Lung (tissue), 12 donors: ENCODE results near the gene NTN1. TPM values are rescaled to one million over a fixed set of nuclear protein-coding genes. Genes with fewer than 3 reads are reported as not detected.

Experiments
- ATAC-seq: fragments of 200-7000 bp; cut with Tn5 transposase; one replicate; pipeline ENCODE4 v1.9.1; 2020; ENCODE audit warnings: moderate number of reproducible peaks; ENCODE audit not compliant: insufficient read depth, low FRiP score
- DNase-seq, 3 donors: peaks; one replicate each; pipeline ENCODE4 v3.0.0-alpha.2; 2013 to 2017
- H3K27ac ChIP-seq, 2 donors: one replicate each; pipeline ENCODE4 v1.5.1; 2013; ENCODE audit warnings: mild to moderate bottlenecking in 2 of 2, moderate library complexity in 2 of 2, control low read depth in 1 of 2, inconsistent platforms in 1 of 2, low read depth in 1 of 2, low read length in 1 of 2
- H3K27me3 ChIP-seq, 3 donors: one replicate each; pipeline ENCODE4 v1.5.1; 2013; ENCODE audit warnings: low read length in 2 of 3; ENCODE audit not compliant: control insufficient read depth in 3 of 3, insufficient read depth in 3 of 3
- H3K36me3 ChIP-seq, 4 donors: one replicate each; pipeline ENCODE4 v1.5.1; 2013; ENCODE audit warnings: low read length in 4 of 4, mild to moderate bottlenecking in 1 of 4, moderate library complexity in 1 of 4; ENCODE audit not compliant: control insufficient read depth in 4 of 4, insufficient read depth in 4 of 4
- H3K4me1 ChIP-seq, 5 donors: one replicate each; pipeline ENCODE4 v1.5.1; 2013; ENCODE audit warnings: low read length in 5 of 5, mild to moderate bottlenecking in 2 of 5, moderate library complexity in 1 of 5; ENCODE audit not compliant: control insufficient read depth in 5 of 5, insufficient read depth in 5 of 5
- H3K4me3 ChIP-seq: one replicate; pipeline ENCODE4 v1.5.1; 2013; ENCODE audit warnings: mild to moderate bottlenecking, control low read depth, moderate library complexity
- H3K9ac ChIP-seq, 2 donors: one replicate each; pipeline ENCODE4 v1.5.1; 2013; ENCODE audit warnings: low read length in 2 of 2, control low read depth in 1 of 2; ENCODE audit not compliant: insufficient read depth in 1 of 2
- H3K9me3 ChIP-seq, 4 donors: one replicate each; pipeline ENCODE4 v1.5.1; 2013; ENCODE audit warnings: low read length in 3 of 4, mild to moderate bottlenecking in 1 of 4, moderate library complexity in 1 of 4; ENCODE audit not compliant: control insufficient read depth in 4 of 4, insufficient read depth in 3 of 4
- WGBS, 2 donors: extraction: QIAGEN DNeasy Blood & Tissue Kit; methylation state at CpG; one replicate each; pipeline ENCODE4 v1.1.7; 2013; 5-methylcytosine and 5-hydroxymethylcytosine counted together
- polyA plus RNA-seq, 2 donors: library from polyadenylated mRNA; stranded (reverse); fragments of 200-250 nt; gene quantifications; one replicate each; pipeline ENCODE4 v1.2.1, GENCODE V29; 2013
- total RNA-seq, 2 donors: library from RNA; depleted of rRNA in 1 of 2; stranded (reverse); fragments of >200 nt in 1 of 2; gene quantifications; one replicate each; pipeline ENCODE4 v1.2.1, GENCODE V29; 2014 to 2021
- TF ChIP-seq, protein P1 (sequence below): IDR thresholded peaks from 2 replicates; pipeline ENCODE4 v1.5.1; 2012; ENCODE audit warnings: mild to moderate bottlenecking; ENCODE audit errors: control extremely low read depth, extremely low read depth
- donor health status: control.
- donor health status: control.
- donor health status: Bipolar disorder and iron deficiency.
- donor health status: healthy.
- donor health status: DM: yes; HTN: yes; CAD: no.

Gene NTN1
- total and polyA plus RNA-seq, 4 donors, result 3.6 to 17.1 (median 7.8) TPM

DNA sequence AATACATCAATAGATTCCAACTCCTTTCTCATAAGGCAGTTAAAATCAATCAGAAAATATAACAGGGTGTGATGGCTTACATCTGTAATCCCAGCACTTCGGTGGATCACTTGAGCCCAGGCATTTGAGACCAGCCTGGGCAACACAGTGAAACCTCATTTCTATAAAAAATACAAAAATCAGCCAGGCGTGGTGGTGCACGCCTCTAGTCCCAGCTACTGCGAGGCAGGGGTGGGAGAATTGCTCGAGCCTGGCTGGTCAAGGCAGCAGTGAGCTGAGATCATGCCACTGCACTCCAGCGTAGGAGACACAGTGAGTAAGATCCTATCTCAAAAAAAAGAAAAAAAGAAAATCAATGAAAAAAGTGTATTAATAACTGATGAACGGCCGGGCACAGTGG lies 258.6 kb downstream of the NTN1 start:
- H3K9ac ChIP-seq, result no peak overlapping the region
- H3K36me3 ChIP-seq, result no peaks in the 10 kb centered on the region
- TF ChIP-seq, protein P1, sequence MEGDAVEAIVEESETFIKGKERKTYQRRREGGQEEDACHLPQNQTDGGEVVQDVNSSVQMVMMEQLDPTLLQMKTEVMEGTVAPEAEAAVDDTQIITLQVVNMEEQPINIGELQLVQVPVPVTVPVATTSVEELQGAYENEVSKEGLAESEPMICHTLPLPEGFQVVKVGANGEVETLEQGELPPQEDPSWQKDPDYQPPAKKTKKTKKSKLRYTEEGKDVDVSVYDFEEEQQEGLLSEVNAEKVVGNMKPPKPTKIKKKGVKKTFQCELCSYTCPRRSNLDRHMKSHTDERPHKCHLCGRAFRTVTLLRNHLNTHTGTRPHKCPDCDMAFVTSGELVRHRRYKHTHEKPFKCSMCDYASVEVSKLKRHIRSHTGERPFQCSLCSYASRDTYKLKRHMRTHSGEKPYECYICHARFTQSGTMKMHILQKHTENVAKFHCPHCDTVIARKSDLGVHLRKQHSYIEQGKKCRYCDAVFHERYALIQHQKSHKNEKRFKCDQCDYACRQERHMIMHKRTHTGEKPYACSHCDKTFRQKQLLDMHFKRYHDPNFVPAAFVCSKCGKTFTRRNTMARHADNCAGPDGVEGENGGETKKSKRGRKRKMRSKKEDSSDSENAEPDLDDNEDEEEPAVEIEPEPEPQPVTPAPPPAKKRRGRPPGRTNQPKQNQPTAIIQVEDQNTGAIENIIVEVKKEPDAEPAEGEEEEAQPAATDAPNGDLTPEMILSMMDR, result no peak
- no peaks in the 10 kb centered on the region for H3K9me3 ChIP-seq
- no peaks in the 10 kb centered on the region for H3K4me1 ChIP-seq
- H3K27ac ChIP-seq, result no peak overlapping the region
- ATAC-seq, result no peak
- peaks cover 0 to 2% (median 0%) of the 10 kb centered on the region in 3 donors for H3K27me3 ChIP-seq
- H3K4me3 ChIP-seq, result no peak overlapping the region
- 96 to 97% methylated on average over 8 of the region's 8 CpGs for WGBS, 2 donors
- DNase-seq, result no peak

GRCh38 chr17:9283909-9284308 lies 262.6 kb downstream of the NTN1 start:
- WGBS, 2 donors, result 72 to 88% methylated on average over 2 of the region's 2 CpGs
- TF ChIP-seq, protein P1, result no peak
- Histone ChIP-seq H3K4me3 (no peak overlapping the region), H3K27ac (no peak overlapping the region), H3K9ac (no peak overlapping the region), H3K27me3 (peaks cover 0 to 6% (median 0%) of the 10 kb centered on the region in 3 donors), H3K9me3 (no peaks in the 10 kb centered on the region), H3K4me1 (peaks cover 0 to 4% (median 0%) of the 10 kb centered on the region in 5 donors), H3K36me3 (no peaks in the 10 kb centered on the region)
- DNase-seq (no peak), ATAC-seq (no peak)

DNA sequence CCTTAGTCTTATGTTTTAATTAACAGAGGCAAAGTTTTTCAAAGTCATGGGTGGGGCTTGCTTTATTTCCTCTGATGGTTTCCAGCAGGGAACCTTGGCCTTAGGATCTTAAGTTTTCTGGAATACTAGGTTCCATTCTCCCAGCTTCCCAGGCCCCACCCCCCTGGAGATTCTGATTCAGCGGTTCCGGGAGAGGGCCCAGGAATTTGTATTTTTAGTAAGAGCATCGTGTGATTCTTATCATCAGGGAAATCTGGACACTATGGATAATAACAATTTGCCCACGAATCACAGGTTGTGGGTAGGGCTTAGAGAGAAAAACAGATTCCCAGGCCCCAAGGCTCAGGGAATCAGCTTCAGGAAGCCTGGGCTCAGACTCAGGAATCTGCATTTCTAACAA lies 263.6 kb downstream of the NTN1 start:
- no peaks in the 10 kb centered on the region for H3K36me3 ChIP-seq
- H3K9me3 ChIP-seq, result no peaks in the 10 kb centered on the region
- 66 to 70% methylated on average over 4 of the region's 4 CpGs for WGBS, 2 donors
- no peak overlapping the region for H3K4me3 ChIP-seq
- no peak overlapping the region for H3K9ac ChIP-seq
- DNase-seq, result no peak
- H3K27me3 ChIP-seq, result peaks cover 0 to 6% (median 0%) of the 10 kb centered on the region in 3 donors
- TF ChIP-seq, protein P1, result no peak
- ATAC-seq, result no peak
- H3K4me1 ChIP-seq, result peaks cover 0 to 4% (median 0%) of the 10 kb centered on the region in 5 donors
- no peak overlapping the region for H3K27ac ChIP-seq
